ENCODE data around the gene TFDP1.

The TFDP1 gene

DNA sequence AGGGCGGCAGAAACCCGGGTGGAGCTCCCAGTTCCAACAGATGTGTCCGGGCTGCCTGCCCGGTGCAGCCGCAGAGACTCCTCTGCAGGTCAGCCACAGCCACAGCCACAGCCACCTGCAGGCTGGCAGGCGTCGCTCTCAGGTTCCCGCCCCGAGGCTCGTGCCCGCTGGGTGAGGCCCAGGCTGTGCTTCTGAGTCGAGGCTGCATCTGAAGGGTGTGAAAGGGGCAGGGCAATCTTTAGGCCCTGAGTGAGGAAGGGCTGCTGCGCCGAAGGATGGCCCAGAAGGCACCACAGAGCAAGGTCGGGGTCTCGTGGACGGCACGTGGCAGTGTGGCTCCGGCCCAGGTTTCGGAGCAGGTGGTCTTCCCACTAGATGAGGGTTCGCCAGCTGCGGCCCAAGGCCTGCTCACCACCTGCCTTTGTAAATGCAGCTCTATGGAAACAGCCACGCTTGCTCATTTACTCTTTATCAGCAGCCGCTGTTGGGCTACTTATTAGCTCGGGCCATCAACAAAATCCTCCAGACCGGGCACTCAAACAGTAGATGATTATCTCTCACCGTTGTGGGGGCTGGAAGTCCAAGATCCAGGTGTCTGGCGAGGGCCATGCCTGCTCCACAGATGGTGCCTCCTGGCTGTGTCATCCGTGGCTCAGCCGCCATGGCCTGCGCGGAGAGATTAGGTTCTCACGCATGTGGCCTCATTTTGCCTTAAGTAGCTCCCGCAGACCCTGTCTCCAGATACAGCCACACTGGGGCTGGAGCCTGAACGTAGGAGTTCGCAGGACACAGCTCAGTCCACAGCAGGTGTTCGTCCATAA lies 40.3 kb upstream of the TFDP1 start:
- peak overlapping the region in 2 of 3 experiments; percentile 19 to 21 for H3K4me3 Mint-ChIP-seq
- H3K27me3 Mint-ChIP-seq (ENCODE audit: low read depth) = no peaks in the 10 kb centered on the region
- TF ChIP-seq, protein P1, sequence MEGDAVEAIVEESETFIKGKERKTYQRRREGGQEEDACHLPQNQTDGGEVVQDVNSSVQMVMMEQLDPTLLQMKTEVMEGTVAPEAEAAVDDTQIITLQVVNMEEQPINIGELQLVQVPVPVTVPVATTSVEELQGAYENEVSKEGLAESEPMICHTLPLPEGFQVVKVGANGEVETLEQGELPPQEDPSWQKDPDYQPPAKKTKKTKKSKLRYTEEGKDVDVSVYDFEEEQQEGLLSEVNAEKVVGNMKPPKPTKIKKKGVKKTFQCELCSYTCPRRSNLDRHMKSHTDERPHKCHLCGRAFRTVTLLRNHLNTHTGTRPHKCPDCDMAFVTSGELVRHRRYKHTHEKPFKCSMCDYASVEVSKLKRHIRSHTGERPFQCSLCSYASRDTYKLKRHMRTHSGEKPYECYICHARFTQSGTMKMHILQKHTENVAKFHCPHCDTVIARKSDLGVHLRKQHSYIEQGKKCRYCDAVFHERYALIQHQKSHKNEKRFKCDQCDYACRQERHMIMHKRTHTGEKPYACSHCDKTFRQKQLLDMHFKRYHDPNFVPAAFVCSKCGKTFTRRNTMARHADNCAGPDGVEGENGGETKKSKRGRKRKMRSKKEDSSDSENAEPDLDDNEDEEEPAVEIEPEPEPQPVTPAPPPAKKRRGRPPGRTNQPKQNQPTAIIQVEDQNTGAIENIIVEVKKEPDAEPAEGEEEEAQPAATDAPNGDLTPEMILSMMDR (IDR thresholded peaks at IDR 0.05; ENCODE audit: unreplicated experiment in 3 of 3) = no peak
- peaks cover 15% of the 10 kb centered on the region for H3K9me3 Mint-ChIP-seq
- peaks cover 47% of the 10 kb centered on the region for H3K36me3 Mint-ChIP-seq (ENCODE audit: low read depth)
- H3K27ac Mint-ChIP-seq = peak overlapping the region; percentile 96 to 99 (median 99)
- H3K4me1 Mint-ChIP-seq = peaks cover 57% of the 10 kb centered on the region

DNA sequence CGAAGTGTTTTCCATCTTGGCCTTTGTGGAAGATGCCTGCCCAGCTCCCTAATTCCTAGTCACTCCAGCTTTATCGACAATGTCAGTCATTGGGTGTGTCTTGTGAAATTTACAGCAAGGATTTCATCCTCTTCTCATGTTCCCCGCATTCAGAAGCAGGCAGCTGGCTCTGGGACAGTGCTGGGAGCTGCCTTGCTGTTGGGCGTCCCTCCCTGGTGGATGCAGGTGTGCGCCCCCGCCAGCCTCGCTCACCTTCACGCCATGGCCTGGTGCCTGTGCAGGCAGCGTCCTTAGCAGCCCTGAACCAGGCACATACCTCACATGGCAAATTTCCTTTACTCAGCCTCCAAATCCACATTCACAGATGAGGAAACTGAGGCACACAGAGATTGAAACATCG lies 39.7 kb upstream of the TFDP1 start:
- H3K27ac Mint-ChIP-seq = peak overlapping the region; percentile 96 to 99 (median 99)
- H3K9me3 Mint-ChIP-seq = peaks cover 15% of the 10 kb centered on the region

DNA sequence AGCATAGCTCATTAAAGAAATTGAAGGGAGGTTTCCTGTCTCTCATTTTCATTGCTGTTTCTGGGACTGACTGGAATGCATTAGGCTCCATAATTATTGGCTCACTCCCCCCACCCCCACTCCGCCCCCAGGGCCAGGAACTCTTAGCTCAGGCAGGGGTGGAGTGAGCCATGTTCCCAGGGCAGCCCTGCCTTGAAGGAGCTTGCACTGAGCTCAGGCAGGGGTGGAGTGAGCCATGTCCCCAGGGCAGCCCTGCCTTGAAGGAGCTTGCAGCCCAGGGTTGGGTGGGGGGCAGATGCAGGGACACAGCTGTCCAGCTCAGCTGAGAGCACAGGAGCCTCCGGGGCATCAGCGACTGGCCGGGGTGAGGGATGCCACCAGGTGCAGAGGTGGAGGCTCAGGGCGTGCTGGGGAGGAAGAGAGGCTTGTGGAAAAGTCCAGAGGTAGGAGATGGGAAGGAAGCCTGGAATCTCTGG lies 39.1 kb upstream of the TFDP1 start:
- Mint-ChIP-seq H3K9me3 (peaks cover 14% of the 10 kb centered on the region), H3K27me3 (ENCODE audit: low read depth) (no peaks in the 10 kb centered on the region), H3K36me3 (ENCODE audit: low read depth) (peaks cover 38% of the 10 kb centered on the region), H3K4me1 (peaks cover 60% of the 10 kb centered on the region), H3K27ac (peak overlapping the region; percentile 96 to 99 (median 99)), H3K4me3 (peak overlapping the region; percentile 74 to 80 (median 78))
- TF ChIP-seq, protein P1 (IDR thresholded peaks at IDR 0.05; ENCODE audit: unreplicated experiment in 3 of 3) = no peak

More for the DNA sequence above, 39.7 kb upstream of the TFDP1 start:
- Mint-ChIP-seq H3K4me3 (peak overlapping the region in 2 of 3 experiments; percentile 78 to 80), H3K4me1 (peaks cover 60% of the 10 kb centered on the region), H3K27me3 (ENCODE audit: low read depth) (no peaks in the 10 kb centered on the region), H3K36me3 (ENCODE audit: low read depth) (peaks cover 44% of the 10 kb centered on the region)
- TF ChIP-seq, protein P1 (IDR thresholded peaks at IDR 0.05; ENCODE audit: unreplicated experiment in 3 of 3) = no peak

DNA sequence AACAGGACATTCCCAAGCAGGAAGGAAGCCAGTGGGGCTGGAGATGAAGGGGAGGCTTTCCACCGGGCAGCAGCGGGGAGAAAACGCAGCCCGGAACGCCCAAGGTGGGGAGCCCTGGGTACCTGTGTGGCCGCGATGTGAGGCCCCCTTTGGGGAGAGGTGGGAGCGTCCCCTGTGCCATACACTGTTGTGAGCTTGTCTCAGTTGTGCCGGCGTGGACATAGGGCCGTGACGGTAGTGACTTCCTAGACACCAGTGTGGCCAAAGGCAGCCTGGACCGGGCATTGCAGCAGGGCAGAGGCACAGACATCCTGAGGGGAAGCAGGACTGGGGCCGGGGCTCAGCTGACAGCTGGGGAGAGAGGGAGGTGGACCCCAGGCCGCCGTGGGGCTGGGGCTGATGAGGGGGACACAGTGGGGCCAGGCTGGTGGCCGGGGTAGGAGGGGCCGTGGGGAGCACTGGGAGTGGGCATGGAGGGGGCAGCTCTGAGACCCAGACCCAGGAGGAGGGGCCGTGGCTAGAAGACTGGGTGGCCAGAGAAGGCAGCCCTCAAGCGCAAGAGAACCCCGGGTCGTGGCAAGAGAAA lies 38.5 kb upstream of the TFDP1 start:
- H3K27ac Mint-ChIP-seq = peak overlapping the region; percentile 96 to 99 (median 99)
- H3K4me1 Mint-ChIP-seq = peaks cover 60% of the 10 kb centered on the region
- no peaks in the 10 kb centered on the region for H3K27me3 Mint-ChIP-seq (ENCODE audit: low read depth)
- H3K36me3 Mint-ChIP-seq (ENCODE audit: low read depth) = peaks cover 33% of the 10 kb centered on the region
- peaks cover 8% of the 10 kb centered on the region for H3K9me3 Mint-ChIP-seq
- peak overlapping the region; percentile 74 to 80 (median 78) for H3K4me3 Mint-ChIP-seq
- TF ChIP-seq, protein P1 (IDR thresholded peaks at IDR 0.05; ENCODE audit: unreplicated experiment in 3 of 3) = no peak

DNA sequence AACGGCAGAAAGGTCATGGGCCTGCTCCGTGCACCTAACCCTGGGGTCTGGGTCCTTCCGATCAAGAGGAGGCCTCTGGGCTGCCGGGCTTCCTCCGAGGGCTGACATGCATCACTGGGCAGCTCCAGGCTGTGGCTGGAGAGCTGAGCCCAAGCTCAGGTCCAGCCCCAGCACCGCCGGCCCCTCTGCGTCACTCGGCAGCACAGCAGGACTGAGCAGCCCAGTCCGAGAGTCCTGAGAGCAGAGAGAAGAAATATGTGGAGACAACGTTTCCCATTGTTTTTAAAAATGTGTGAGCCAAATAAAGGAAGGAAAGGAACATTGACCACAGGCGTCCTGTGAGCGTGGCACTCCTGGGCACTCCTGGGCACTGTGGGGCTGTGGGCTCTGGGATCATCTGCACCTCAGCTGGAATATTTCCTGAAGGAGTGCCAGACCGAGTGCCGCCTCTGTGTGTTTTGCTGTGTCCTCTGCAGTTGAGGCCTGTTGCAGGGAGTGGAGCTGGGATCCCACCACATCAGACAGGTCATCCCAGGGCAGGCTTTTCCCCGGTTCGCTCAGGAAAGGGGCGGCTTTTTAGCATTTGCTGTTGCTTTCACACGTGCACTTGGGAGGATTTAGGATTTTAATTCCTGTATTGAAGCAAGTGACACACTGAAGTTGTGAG lies 37.8 kb upstream of the TFDP1 start:
- TF ChIP-seq, protein P1 (IDR thresholded peaks at IDR 0.05; ENCODE audit: unreplicated experiment in 3 of 3) = no peak
- peak overlapping the region; percentile 45 to 62 (median 49) for H3K4me3 Mint-ChIP-seq

More for the DNA sequence above, 37.8 kb upstream of the TFDP1 start:
- peak overlapping the region; percentile 96 to 99 (median 99) for H3K27ac Mint-ChIP-seq
- H3K27me3 Mint-ChIP-seq (ENCODE audit: low read depth) = no peaks in the 10 kb centered on the region
- peaks cover 60% of the 10 kb centered on the region for H3K4me1 Mint-ChIP-seq
- peaks cover 36% of the 10 kb centered on the region for H3K36me3 Mint-ChIP-seq (ENCODE audit: low read depth)
- H3K9me3 Mint-ChIP-seq = peaks cover 4% of the 10 kb centered on the region

Measured in nephron (organoid).